PC-3 (cell line): Measurements from ENCODE around the gene DNAH14. TPM values are rescaled to one million over a fixed set of nuclear protein-coding genes. Genes with fewer than 3 reads are reported as not detected.

Source experiments
- ATAC-seq: fragments of 200-7000 bp; cut with Tn5 transposase; 2 replicates; pipeline ENCODE4 v1.9.1; 2020; ENCODE audit warnings: mild to moderate bottlenecking, moderate library complexity
- BruUV-seq: library from RNA; stranded (reverse); fragments of 400-500 nt; replicated peaks from 2 replicates; lab custom pipeline; 2021; lab: Mats Ljungman, UMichigan
- CTCF ChIA-PET: fragments of 300-600 bp; sonication (Branson Sonifier 250); formaldehyde crosslinking; loops from one replicate; lab custom pipeline; 2022; ENCODE audit warnings: antibody characterized with exemption; lab: Charles Lee
- POLR2A ChIA-PET: fragments of 300-600 bp; sonication (Branson Sonifier 250); formaldehyde crosslinking; loops from one replicate; lab custom pipeline; 2022; ENCODE audit warnings: antibody characterized with exemption; ENCODE audit not compliant: unreplicated experiment; lab: Charles Lee
- DNase-seq: peaks from one replicate; pipeline ENCODE4 v3.0.0-alpha.2; 2015
- H2AFZ ChIP-seq: fragments of 300-600 bp; sonication (generic); 2 replicates; pipeline ENCODE4 v1.6.0; 2016; ENCODE audit warnings: antibody characterized with exemption, low read length
- H3F3A ChIP-seq: fragments of 300-600 bp; sonication (generic); one replicate; pipeline ENCODE4 v1.6.0; 2017; ENCODE audit warnings: antibody characterized with exemption, low read length, control low read depth, mild to moderate bottlenecking; ENCODE audit not compliant: unreplicated experiment
- H3K27ac ChIP-seq: fragments of 300-600 bp; sonication (generic); 2 replicates; pipeline ENCODE4 v1.5.1; 2016; ENCODE audit warnings: mild to moderate bottlenecking, low read length
- H3K27me3 ChIP-seq: fragments of 300-600 bp; sonication (generic); 2 replicates; pipeline ENCODE4 v1.6.1; 2016; ENCODE audit warnings: low read length, mixed read lengths
- H3K36me3 ChIP-seq: fragments of 300-600 bp; sonication (generic); 2 replicates; pipeline ENCODE4 v1.6.1; 2016; ENCODE audit warnings: low read depth, mixed run types, low read length, mixed read lengths
- H3K4me1 ChIP-seq: fragments of 300-600 bp; sonication (generic); 2 replicates; pipeline ENCODE4 v1.5.1; 2016; ENCODE audit warnings: low read length; ENCODE audit not compliant: insufficient read depth
- H3K4me2 ChIP-seq: fragments of 300-600 bp; sonication (generic); 2 replicates; pipeline ENCODE4 v1.6.0; 2016; ENCODE audit warnings: low read length
- H3K4me3 ChIP-seq: fragments of 300-600 bp; sonication (generic); 2 replicates; pipeline ENCODE4 v1.5.1; 2016; ENCODE audit warnings: mild to moderate bottlenecking, low read length, mixed read lengths
- H3K79me2 ChIP-seq: fragments of 300-600 bp; sonication (generic); 2 replicates; pipeline ENCODE4 v1.6.1; 2017; ENCODE audit warnings: low read length, mixed read lengths
- H3K9ac ChIP-seq: fragments of 300-600 bp; sonication (generic); 2 replicates; pipeline ENCODE4 v1.6.0; 2016; ENCODE audit warnings: mild to moderate bottlenecking, low read length
- H3K9me2 ChIP-seq: fragments of 300-600 bp; sonication (generic); replicated peaks from 2 replicates; pipeline ENCODE4 v1.6.1; 2016; ENCODE audit warnings: mixed run types, low read length, mixed read lengths
- H3K9me3 ChIP-seq: fragments of 300-600 bp; sonication (generic); 2 replicates; pipeline ENCODE4 v1.6.1; 2016; ENCODE audit warnings: low read length, mixed read lengths
- H4K20me1 ChIP-seq: fragments of 300-600 bp; sonication (generic); 2 replicates; pipeline ENCODE4 v1.6.1; 2016; ENCODE audit warnings: low read length, mixed read lengths
- EZH2 ChIP-seq: fragments of 300-600 bp; sonication (generic); IDR thresholded peaks from one replicate; pipeline ENCODE4 v1.6.1; 2017; ENCODE audit warnings: antibody characterized with exemption, mild to moderate bottlenecking, low read length; ENCODE audit not compliant: unreplicated experiment
- EZH2phosphoT487 ChIP-seq: fragments of 300-600 bp; sonication (generic); IDR thresholded peaks from 2 replicates; pipeline ENCODE4 v1.6.1; 2018; ENCODE audit warnings: mild to moderate bottlenecking, antibody characterized with exemption, low read length, borderline replicate concordance
- intact Hi-C: fragments of 100-400 bp; cut with micrococcal nuclease; formaldehyde crosslinking; loops from 2 replicates; pipeline ENCODE4 v1.9.0; 2023
- total RNA-seq: library from RNA; depleted of rRNA; stranded (reverse); fragments of >200 nt; gene quantifications from 2 replicates; pipeline ENCODE4 v1.2.3, GENCODE V29; 2014
- TF ChIP-seq, protein P1 (sequence below): fragments of 300-600 bp; sonication (generic); conservative IDR thresholded peaks from 2 replicates; pipeline ENCODE4 v1.5.1; 2017; ENCODE audit warnings: antibody characterized with exemption, low read depth, mild to moderate bottlenecking, low read length

Gene DNAH14
- total RNA-seq, 1 experiment from 2014 or later: 42.8 TPM

DNA sequence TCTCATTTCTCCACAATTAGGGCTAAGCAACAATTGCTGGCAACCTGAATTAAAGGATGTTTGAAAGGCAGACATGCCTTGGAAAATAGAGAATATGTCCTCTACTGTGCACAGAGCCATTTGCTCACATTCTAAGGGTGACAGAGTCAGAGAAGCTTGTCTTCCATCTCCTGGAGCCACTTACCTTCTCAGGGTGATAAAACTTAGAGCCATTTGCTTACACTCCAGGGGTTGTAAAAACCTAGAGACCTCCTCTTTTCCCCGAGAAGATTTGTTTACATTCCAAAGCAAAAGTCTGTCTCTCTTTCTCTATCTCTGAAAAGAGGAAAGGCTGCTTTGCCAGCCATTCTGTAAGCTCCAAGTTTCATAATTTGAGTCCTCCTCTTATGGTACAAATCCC, 437.1 kb downstream of the DNAH14 start:
- POLR2A ChIA-PET: no interaction called here
- Histone ChIP-seq H3K27me3 (no peaks in the 10 kb centered on the region), H3K4me3 (no peak overlapping the region), H3K27ac (no peak overlapping the region), H3F3A (no peaks in the 10 kb centered on the region), H3K79me2 (no peaks in the 10 kb centered on the region), H3K4me1 (peaks cover 5% of the 10 kb centered on the region), H3K4me2 (no peak overlapping the region), H3K9me3 (no peaks in the 10 kb centered on the region), H3K9ac (no peak overlapping the region), H4K20me1 (no peaks in the 10 kb centered on the region), H3K36me3 (no peaks in the 10 kb centered on the region), H3K9me2 (no peaks in the 10 kb centered on the region), H2AFZ (no peak overlapping the region)
- DNase-seq (no peak), ATAC-seq (no peak)
- no TSS peak for BruUV-seq
- TF ChIP-seq, protein P1, sequence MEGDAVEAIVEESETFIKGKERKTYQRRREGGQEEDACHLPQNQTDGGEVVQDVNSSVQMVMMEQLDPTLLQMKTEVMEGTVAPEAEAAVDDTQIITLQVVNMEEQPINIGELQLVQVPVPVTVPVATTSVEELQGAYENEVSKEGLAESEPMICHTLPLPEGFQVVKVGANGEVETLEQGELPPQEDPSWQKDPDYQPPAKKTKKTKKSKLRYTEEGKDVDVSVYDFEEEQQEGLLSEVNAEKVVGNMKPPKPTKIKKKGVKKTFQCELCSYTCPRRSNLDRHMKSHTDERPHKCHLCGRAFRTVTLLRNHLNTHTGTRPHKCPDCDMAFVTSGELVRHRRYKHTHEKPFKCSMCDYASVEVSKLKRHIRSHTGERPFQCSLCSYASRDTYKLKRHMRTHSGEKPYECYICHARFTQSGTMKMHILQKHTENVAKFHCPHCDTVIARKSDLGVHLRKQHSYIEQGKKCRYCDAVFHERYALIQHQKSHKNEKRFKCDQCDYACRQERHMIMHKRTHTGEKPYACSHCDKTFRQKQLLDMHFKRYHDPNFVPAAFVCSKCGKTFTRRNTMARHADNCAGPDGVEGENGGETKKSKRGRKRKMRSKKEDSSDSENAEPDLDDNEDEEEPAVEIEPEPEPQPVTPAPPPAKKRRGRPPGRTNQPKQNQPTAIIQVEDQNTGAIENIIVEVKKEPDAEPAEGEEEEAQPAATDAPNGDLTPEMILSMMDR: no peak
- TF ChIP-seq EZH2phosphoT487 (no peak), EZH2 (no peak)
- intact Hi-C loops: no loop called here
- CTCF ChIA-PET: interaction anchor here (0.6 kb wide), 1 partner anchor 16 kb away, joined by 4 read pairs; no protein-coding TSS in a partner anchor

DNA sequence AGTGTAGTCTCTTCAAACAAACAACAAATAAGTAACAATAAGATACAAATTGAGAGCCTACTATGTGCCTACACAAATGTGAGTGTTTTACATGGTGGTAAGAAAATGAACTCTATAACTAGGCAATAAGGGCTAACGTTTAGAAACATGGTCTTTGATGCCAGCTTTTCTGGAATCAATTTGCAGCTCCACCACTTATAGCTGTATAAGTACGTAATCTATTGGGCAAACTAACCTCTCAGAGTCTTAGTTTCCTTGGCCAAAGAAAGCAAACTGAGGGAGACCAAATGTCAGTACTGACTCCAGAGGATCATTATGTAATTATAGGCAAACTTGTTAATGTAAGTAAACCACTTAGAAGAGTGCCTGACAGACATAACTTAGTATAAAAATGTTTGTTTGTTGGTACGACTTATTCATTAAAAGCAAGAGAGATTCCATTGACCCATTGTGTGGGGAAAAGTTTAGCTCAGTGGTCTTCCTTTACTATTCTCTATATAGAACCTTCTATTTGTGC, 438.6 kb downstream of the DNAH14 start:
- H3K9me3 ChIP-seq: no peaks in the 10 kb centered on the region
- H3K4me2 ChIP-seq: no peak overlapping the region
- TF ChIP-seq, protein P1: no peak
- TF ChIP-seq EZH2: no peak
- TF ChIP-seq EZH2phosphoT487: no peak
- no TSS peak for BruUV-seq
- H3K36me3 ChIP-seq: no peaks in the 10 kb centered on the region
- H3K9ac ChIP-seq: no peak overlapping the region
- no peaks in the 10 kb centered on the region for H3K27me3 ChIP-seq
- no peaks in the 10 kb centered on the region for H3K4me1 ChIP-seq
- H3K27ac ChIP-seq: no peak overlapping the region
- no peaks in the 10 kb centered on the region for H4K20me1 ChIP-seq
- CTCF ChIA-PET: no interaction called here
- H2AFZ ChIP-seq: no peak overlapping the region
- ATAC-seq (no peak), DNase-seq (no peak)
- no peaks in the 10 kb centered on the region for H3K79me2 ChIP-seq
- H3F3A ChIP-seq: no peaks in the 10 kb centered on the region
- no peak overlapping the region for H3K4me3 ChIP-seq
- POLR2A ChIA-PET: no interaction called here
- no peaks in the 10 kb centered on the region for H3K9me2 ChIP-seq
- intact Hi-C loops: no loop called here

DNA sequence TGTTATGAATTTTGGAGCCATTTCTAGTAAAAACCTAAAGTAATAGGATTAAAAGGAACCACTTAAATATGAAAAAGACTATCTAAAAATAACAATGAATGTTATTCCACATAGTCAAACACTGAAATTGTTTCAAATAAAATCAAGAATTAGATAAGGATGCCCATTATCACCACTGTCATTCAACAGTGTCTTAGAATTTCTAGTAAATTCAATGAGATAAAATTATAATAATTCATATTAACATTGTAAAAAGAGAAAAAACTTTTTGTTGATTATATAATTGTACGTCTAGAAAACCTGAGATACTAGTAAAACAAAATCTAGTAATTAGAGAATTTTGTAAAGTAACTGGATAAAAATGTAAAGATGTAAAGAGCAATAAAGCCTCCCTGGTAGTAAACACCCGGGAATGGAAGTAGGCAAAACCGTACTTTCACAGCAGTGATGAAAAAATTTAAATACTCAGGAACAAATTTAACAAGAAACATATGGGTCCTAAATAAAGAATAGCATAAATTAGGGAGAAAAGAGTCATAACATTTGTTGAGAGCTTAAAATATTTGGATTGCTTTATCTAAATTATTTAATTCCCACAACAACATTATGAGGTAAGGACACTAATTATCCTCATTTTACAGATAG, 442.0 kb downstream of the DNAH14 start:
- no peak overlapping the region for H3K4me3 ChIP-seq
- CTCF ChIA-PET: no interaction called here
- intact Hi-C loops: no loop called here
- H3K27me3 ChIP-seq: no peaks in the 10 kb centered on the region
- H3K4me1 ChIP-seq: no peaks in the 10 kb centered on the region
- H4K20me1 ChIP-seq: no peaks in the 10 kb centered on the region
- no peaks in the 10 kb centered on the region for H3K36me3 ChIP-seq
- H3K27ac ChIP-seq: no peak overlapping the region
- H3K9ac ChIP-seq: no peak overlapping the region
- no TSS peak for BruUV-seq
- H2AFZ ChIP-seq: no peak overlapping the region
- no peak for DNase-seq
- no peaks in the 10 kb centered on the region for H3K79me2 ChIP-seq
- H3F3A ChIP-seq: no peaks in the 10 kb centered on the region
- POLR2A ChIA-PET: no interaction called here
- no peak for TF ChIP-seq EZH2
- no peak for TF ChIP-seq EZH2phosphoT487
- TF ChIP-seq, protein P1: no peak
- ATAC-seq: no peak
- H3K4me2 ChIP-seq: no peak overlapping the region
- H3K9me2 ChIP-seq: no peaks in the 10 kb centered on the region
- no peaks in the 10 kb centered on the region for H3K9me3 ChIP-seq
